ENCODE results near the gene PCDHGB4. TPM values are rescaled to one million over a fixed set of nuclear protein-coding genes. Genes with fewer than 3 reads are reported as not detected.

Gene PCDHGB4
- total and polyA plus RNA-seq, 2 of the 4 experiments (the other 2 are of a cell fraction): 10.0 to 17.6 TPM

DNA sequence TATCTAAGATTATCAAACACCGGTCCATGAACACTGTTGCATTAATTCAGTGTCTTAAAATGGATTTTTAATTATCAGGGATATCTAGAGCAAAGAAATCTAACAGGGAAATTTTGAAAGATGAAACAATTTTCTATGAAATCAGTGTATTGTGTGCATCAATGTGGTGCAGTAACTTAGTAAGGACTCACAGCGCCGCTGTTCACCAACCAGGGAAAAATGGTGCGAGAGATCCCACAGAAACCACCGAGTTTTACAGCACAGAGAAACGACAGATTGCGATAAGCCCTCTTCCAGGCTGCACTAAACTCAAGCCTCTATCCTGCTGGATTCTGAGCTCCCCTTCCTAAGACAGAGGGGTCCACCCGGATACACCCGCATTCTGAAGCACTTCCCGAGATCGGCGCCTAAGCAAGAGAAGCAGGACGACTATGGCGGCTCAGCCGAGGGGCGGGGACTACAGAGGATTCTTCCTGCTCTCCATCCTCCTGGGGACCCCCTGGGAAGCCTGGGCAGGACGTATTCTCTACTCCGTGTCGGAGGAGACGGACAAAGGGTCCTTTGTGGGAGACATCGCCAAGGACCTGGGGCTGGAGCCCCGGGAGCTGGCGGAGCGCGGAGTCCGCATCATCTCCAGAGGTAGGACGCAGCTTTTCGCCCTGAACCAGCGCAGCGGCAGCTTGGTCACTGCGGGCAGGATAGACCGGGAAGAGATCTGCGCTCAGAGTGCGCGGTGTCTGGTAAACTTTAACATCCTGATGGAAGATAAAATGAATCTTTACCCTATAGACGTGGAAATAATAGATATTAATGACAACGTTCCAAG lies 4.8 kb upstream of the PCDHGB4 start, which contains the start of gene PCDHGA7:
TSS of gene PCDHGA7 (plus strand) at position 274 of the 826 bp plus-strand sequence. CDS start at position 432, 158 bp downstream.
- peaks cover 26% of the 10 kb centered on the region for H3K9me3 ChIP-seq (ENCODE audit: control insufficient read depth, insufficient read depth, low read length)
- H3K9ac ChIP-seq (ENCODE audit: low read depth, low read length): peak within 1 kb of the TSS; percentile 94
- H2AFZ ChIP-seq (replicated peaks; ENCODE audit: low read length, poor library complexity): peak within 1 kb of the TSS; percentile 93
- peak within 1 kb of the TSS; percentile 90 for H3K56ac ChIP-seq (ENCODE audit: extremely low read depth, insufficient read depth, low read length)
- H3K18ac ChIP-seq (ENCODE audit: low read depth, low read length): 0 out of 2 replicates have a peak within 1 kb of the TSS, but pooled peaks have one; percentile 65
- H3K27ac ChIP-seq (ENCODE audit: insufficient read depth, low read length): peak within 1 kb of the TSS; percentile 73
- H4K91ac ChIP-seq (ENCODE audit: insufficient read depth, low read depth, low read length): peak within 1 kb of the TSS; percentile 76; the same call in 1 of the 2 replicates
- peak; percentile 48 for TF ChIP-seq RAD21 (IDR thresholded peaks at IDR 0.05; ENCODE audit: low read length)
- TF ChIP-seq, protein P1, sequence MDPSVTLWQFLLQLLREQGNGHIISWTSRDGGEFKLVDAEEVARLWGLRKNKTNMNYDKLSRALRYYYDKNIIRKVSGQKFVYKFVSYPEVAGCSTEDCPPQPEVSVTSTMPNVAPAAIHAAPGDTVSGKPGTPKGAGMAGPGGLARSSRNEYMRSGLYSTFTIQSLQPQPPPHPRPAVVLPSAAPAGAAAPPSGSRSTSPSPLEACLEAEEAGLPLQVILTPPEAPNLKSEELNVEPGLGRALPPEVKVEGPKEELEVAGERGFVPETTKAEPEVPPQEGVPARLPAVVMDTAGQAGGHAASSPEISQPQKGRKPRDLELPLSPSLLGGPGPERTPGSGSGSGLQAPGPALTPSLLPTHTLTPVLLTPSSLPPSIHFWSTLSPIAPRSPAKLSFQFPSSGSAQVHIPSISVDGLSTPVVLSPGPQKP (IDR thresholded peaks at IDR 0.05; ENCODE audit: borderline replicate concordance, low read depth, low read length): no peak
- no peak for TF ChIP-seq BHLHE40 (IDR thresholded peaks at IDR 0.05; ENCODE audit: low read depth, low read length)
- TF ChIP-seq, protein P2, sequence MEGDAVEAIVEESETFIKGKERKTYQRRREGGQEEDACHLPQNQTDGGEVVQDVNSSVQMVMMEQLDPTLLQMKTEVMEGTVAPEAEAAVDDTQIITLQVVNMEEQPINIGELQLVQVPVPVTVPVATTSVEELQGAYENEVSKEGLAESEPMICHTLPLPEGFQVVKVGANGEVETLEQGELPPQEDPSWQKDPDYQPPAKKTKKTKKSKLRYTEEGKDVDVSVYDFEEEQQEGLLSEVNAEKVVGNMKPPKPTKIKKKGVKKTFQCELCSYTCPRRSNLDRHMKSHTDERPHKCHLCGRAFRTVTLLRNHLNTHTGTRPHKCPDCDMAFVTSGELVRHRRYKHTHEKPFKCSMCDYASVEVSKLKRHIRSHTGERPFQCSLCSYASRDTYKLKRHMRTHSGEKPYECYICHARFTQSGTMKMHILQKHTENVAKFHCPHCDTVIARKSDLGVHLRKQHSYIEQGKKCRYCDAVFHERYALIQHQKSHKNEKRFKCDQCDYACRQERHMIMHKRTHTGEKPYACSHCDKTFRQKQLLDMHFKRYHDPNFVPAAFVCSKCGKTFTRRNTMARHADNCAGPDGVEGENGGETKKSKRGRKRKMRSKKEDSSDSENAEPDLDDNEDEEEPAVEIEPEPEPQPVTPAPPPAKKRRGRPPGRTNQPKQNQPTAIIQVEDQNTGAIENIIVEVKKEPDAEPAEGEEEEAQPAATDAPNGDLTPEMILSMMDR (conservative IDR thresholded peaks at IDR 0.05; ENCODE audit: low read depth, low read length): peak; percentile 54
- TF ChIP-seq POLR2A (IDR thresholded peaks at IDR 0.05; ENCODE audit: low read depth, low read length): no peak
- TF ChIP-seq RFX5 (IDR thresholded peaks at IDR 0.05; ENCODE audit: low read depth, low read length): no peak
- TF ChIP-seq, protein P3, sequence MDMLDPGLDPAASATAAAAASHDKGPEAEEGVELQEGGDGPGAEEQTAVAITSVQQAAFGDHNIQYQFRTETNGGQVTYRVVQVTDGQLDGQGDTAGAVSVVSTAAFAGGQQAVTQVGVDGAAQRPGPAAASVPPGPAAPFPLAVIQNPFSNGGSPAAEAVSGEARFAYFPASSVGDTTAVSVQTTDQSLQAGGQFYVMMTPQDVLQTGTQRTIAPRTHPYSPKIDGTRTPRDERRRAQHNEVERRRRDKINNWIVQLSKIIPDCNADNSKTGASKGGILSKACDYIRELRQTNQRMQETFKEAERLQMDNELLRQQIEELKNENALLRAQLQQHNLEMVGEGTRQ (IDR thresholded peaks at IDR 0.05; ENCODE audit: low read depth, low read length): no peak
- no peaks in the 10 kb centered on the region for H4K20me1 ChIP-seq (ENCODE audit: insufficient read depth, low read length)
- H3K4me1 ChIP-seq (ENCODE audit: control insufficient read depth, insufficient read depth, low read length): no peaks in the 10 kb centered on the region
- peak within 1 kb of the TSS; percentile 65 for H2BK120ac ChIP-seq (ENCODE audit: low read depth, low read length)
- peak within 1 kb of the TSS; percentile 84 for H4K5ac ChIP-seq (ENCODE audit: low read depth, low read length)
- H2AK5ac ChIP-seq (ENCODE audit: low read depth, low read length): no peak within 1 kb of the TSS
- peak; percentile 57 for DNase-seq
- peak within 1 kb of the TSS; percentile 69; the same call in 1 of the 2 replicates for H2BK20ac ChIP-seq (ENCODE audit: low read depth, low read length)
- peak within 1 kb of the TSS; percentile 94 for H3K4ac ChIP-seq (ENCODE audit: low read depth, low read length)
- dilution Hi-C loops (cut with HindIII; ENCODE audit: low sequenced_read_pairs, unreplicated experiment): no loop called here
- no TSS peak for BruUV-seq (replicated peaks)
- ChIA-PET POLR2A (ENCODE audit: unreplicated experiment) (no interaction called here), CTCF (no interaction called here)
- in situ Hi-C loops (cut with MboI; ENCODE audit: low sequenced_read_pairs): no loop called here
- H4K8ac ChIP-seq (ENCODE audit: low read depth in 2 of 2, low read length in 2 of 2): peak within 1 kb of the TSS; percentile 58 to 96; a peak in 3 of 4 replicates
- no peaks in the 10 kb centered on the region for H3K9me1 ChIP-seq (ENCODE audit: insufficient read depth, low read length)
- intact Hi-C loops (cut with micrococcal nuclease): loop anchor here (1.0 kb wide), 1 partner anchor 176 kb away; no protein-coding TSS in a partner anchor
- peaks cover 0 to 6% of the 10 kb centered on the region in 2 experiments; a peak in 1 of 4 replicates for H3K79me1 ChIP-seq (ENCODE audit: low read depth in 1 of 2, low read length in 2 of 2)
- peaks cover 3% of the 10 kb centered on the region; the same call in 1 of the 2 replicates for H3K36me3 ChIP-seq (ENCODE audit: control insufficient read depth, insufficient read depth, low read length)
- H2BK15ac ChIP-seq (ENCODE audit: low read depth, low read length): 0 out of 3 replicates have a peak within 1 kb of the TSS, but pooled peaks have one; percentile 66
- H3K4me3 ChIP-seq (ENCODE audit: insufficient read depth, low read depth, low read length): peak within 1 kb of the TSS; percentile 83
- no peaks in the 10 kb centered on the region for H3K27me3 ChIP-seq (ENCODE audit: control insufficient read depth, insufficient read depth, low read length)
- H3K23ac ChIP-seq (ENCODE audit: low read depth, low read length): peak within 1 kb of the TSS; percentile 85
- peak within 1 kb of the TSS; percentile 90 for H3K14ac ChIP-seq (replicated peaks; ENCODE audit: low read depth, low read length)
- 9% methylated on average over 4 of the region's 37 CpGs; no CpG with 5 or more reads in 1 of the 2 experiments for WGBS, 2 experiments (ENCODE audit: extremely low coverage in 2 of 2, insufficient read length in 1 of 2)
- ATAC-seq (ENCODE audit: low read depth): peak; percentile 89
- peak within 1 kb of the TSS; percentile 72 for H2AK9ac ChIP-seq (replicated peaks; ENCODE audit: low read depth, low read length, poor library complexity)
- H3K4me2 ChIP-seq (ENCODE audit: low read depth, low read length): peak within 1 kb of the TSS; percentile 64
- H2BK5ac ChIP-seq (ENCODE audit: low read depth, low read length, poor library complexity, severe bottlenecking): peak within 1 kb of the TSS; percentile 61
